Medulla oblongata (tissue), 1 donor: ENCODE data around the gene RHPN2.
"Not testable (repeated sequence)": the region's sequence is repeated elsewhere in the genome, so short reads cannot be mapped to it uniquely, and the experiment has no call there.

Experiments used
- DNase-seq: peaks from one replicate; pipeline ENCODE4 v3.0.0-alpha.2; 2015; ENCODE audit errors: extremely low spot score

RHPN2 gene

GRCh38 chr19:33064458-33064791, 263 bp downstream of the RHPN2 start:
- DNase-seq = no peak

- no peak for DNase-seq
These were observed 783 bp downstream of the RHPN2 start for GRCh38 chr19:33063753-33064457.

- DNase-seq = peak; percentile 30
These were observed 1.3 kb downstream of the RHPN2 start for GRCh38 chr19:33063356-33063752.

- no peak for DNase-seq
These were observed 1.8 kb downstream of the RHPN2 start for GRCh38 chr19:33062902-33063301.

- no peak for DNase-seq
These were observed 4.1 kb downstream of the RHPN2 start for GRCh38 chr19:33060586-33060985.

- DNase-seq = no peak
These were observed 9.0 kb downstream of the RHPN2 start for GRCh38 chr19:33055718-33056117.

- DNase-seq = no peak
These were observed 10.1 kb downstream of the RHPN2 start for GRCh38 chr19:33054623-33055022.

- DNase-seq = no peak
These were observed 12.2 kb downstream of the RHPN2 start for GRCh38 chr19:33052352-33052972.

- DNase-seq = no peak
These were observed 14.6 kb downstream of the RHPN2 start for GRCh38 chr19:33050110-33050509.

- no peak for DNase-seq
These were observed 15.6 kb downstream of the RHPN2 start for GRCh38 chr19:33048806-33049676.

- no peak for DNase-seq
These were observed 17.3 kb downstream of the RHPN2 start for GRCh38 chr19:33047422-33047821.

GRCh38 chr19:33041828-33042160, 22.9 kb downstream of the RHPN2 start:
- not testable (repeated sequence) for DNase-seq

- DNase-seq = peak; percentile 34
These were observed 23.5 kb downstream of the RHPN2 start for GRCh38 chr19:33040994-33041827.

- no peak for DNase-seq
These were observed 24.9 kb downstream of the RHPN2 start for GRCh38 chr19:33039815-33040214.

- no peak for DNase-seq
These were observed 25.5 kb downstream of the RHPN2 start for GRCh38 chr19:33039108-33039599.

- DNase-seq = not testable (repeated sequence)
These were observed 27.3 kb downstream of the RHPN2 start for GRCh38 chr19:33037168-33038025.

GRCh38 chr19:33036370-33037167, 28.1 kb downstream of the RHPN2 start:
- DNase-seq = not testable (repeated sequence)

GRCh38 chr19:33035461-33035860, 29.2 kb downstream of the RHPN2 start:
- no peak for DNase-seq

- no peak for DNase-seq
These were observed 32.4 kb downstream of the RHPN2 start for GRCh38 chr19:33032218-33032781.
